GM21390 (cell line): Measurements from ENCODE around the gene C1QTNF6.

Source experiments
- ATAC-seq: cut with Tn5 transposase; IDR thresholded peaks from one replicate; pipeline ENCODE4 v1.9.1; 2021; ENCODE audit not compliant: unreplicated experiment

Gene C1QTNF6

GRCh38 chr22:37146051-37146385 is 42.0 kb downstream of the C1QTNF6 start:
- ATAC-seq: no peak

GRCh38 chr22:37145180-37146050 is 42.6 kb downstream of the C1QTNF6 start:
- no peak for ATAC-seq

DNA sequence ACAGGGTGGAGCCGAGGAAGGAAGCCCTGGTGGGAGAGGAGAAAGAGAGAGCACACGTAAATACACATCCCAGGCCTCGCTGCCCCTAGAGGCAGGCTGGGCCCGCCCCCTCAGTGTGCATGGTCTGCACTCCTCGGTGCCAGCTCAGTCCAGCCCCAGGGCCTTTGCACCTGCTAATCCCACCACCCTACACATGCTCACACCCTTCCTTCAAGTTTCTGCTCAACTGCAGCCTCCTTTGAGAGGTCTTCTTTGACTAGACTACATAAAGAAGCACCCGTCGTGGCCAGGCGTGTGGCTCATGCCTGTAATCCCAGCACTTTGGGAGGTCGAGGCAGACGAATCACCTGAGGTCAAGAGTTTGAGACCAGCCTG is 43.9 kb downstream of the C1QTNF6 start:
- ATAC-seq: no peak

DNA sequence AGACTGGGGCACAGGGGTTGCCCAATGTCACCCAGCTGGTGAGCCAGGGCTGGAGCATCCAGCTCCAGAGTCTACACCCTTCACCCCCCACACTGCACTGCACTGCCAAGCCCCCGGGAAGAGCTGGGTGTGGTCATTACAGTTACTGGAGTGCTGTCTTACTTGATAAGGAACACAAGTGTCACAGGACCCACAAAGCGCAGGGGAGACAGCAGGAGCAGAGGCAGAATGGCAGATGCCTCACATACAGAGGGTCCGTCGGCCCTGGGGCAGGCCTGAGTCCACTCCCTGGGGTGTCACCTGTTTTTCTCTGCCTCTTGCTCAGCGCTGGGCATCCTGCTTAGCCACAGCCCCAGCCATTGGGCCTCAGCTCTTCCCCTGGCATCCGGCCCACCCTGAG is 46.1 kb downstream of the C1QTNF6 start:
- ATAC-seq: no peak

- no peak for ATAC-seq
Measured at GRCh38 chr22:37141476-37141875, 46.6 kb downstream of the C1QTNF6 start.

- ATAC-seq: no peak
Measured at GRCh38 chr22:37140686-37141323, 47.2 kb downstream of the C1QTNF6 start.

- ATAC-seq: no peak
Measured at GRCh38 chr22:37139762-37140161, 48.3 kb downstream of the C1QTNF6 start.

DNA sequence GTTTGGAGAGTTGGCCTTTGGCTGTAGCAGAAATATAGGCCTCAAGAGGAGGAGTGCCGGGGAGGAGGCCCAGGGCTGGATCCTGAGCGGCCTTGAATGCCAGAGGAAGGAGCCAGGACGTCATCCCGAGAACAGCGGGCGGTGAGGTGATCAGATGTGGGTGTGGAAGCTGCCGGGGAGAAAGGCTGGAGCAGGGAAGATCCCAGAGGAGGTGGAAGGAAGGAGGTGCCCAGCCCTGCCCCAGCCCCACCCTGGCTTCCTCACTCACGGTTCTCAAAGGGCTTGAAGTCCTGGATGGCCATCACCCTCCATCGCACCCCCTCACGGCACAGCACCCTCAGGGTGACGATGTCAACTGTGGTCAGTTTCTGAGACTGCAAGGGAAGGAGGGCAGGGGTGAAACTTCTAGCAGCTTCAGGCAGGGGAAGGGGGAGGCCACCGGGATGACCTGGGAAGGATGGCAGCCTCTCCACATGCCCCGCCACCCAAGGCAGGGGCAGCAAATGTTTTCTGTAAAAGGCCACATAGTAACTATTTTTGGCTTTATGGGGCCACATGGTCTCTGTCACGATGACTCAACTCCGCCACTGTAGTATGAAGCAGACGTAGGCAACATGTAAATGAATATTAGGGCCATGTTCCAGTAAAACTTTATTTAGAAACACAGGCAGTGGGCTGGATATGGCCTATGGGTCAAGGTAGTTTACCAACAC is 49.0 kb downstream of the C1QTNF6 start:
- no peak for ATAC-seq

GRCh38 chr22:37137903-37138665 is 50.0 kb downstream of the C1QTNF6 start:
- ATAC-seq: no peak

DNA sequence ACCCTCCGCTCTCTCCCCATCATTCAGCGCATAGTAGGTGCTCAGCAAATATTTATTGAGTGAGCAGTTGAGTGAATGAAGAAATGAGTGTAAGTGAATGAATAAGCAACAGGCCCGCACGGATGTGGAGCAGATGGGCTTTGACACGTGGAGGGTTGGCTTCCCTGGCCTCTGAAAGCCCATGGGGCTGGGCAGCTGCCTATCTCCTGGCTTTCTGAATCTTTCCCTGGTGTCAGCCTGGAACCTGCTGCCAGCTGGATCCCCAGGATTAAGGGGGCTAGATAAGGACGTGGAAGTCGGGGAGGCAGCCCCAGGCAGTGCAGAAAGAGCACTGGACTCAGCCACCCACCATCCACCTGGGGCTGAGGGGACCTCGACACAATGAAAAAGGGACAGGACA is 50.9 kb downstream of the C1QTNF6 start:
- no peak for ATAC-seq

DNA sequence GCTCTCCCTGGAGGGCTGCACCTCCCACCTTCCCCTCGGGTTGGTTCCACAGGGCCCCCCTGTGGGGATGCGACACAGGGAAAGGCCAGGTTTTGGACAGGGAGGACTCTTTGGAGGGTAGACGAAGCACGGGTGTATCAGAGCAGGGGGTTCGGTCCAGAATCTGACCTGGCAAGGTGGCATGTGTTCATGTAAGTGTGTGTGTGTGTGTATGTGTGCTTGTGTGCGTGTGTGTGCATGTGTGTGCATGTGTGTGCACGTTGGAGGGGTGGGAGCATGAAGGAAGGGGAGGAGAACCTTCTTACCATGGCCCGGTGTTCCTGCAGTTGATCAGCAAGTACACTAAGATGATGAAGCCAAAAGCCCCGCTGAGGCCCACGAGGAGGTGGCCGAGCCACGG is 53.0 kb downstream of the C1QTNF6 start:
- no peak for ATAC-seq

DNA sequence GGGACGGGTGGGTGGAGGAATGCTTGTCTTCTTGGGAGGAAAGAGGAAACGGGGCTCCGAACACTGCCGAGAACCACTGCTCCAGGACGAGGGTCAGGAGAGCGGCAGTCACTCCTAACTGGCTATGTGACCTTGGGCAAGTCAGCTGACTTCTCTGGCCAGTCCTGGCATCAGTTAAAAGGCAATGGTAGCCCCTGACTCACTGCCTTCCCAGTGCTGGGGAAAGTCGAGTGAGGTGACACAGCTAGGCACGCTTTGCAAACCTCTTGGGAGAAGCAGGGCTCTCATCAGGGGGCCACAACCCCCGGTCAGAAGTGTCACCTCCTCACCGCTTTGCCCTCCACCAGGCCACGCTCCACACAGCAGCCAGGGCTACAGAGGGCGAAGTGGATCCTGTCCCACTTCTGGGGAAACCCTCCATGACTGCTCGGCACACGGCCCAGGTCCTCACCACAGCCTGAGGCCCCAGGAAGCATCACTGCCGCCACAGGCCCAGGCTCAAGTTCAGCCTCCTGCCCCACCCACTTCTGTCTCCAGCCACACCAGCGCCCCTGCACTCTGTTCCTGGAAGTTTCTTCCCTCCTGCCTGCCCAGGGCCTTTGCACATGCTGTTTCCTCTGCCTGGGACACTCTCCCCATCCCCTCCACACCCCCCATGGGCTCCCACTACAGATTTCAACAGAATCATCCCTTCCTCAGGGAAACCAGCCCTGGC is 54.6 kb downstream of the C1QTNF6 start:
- ATAC-seq: no peak

DNA sequence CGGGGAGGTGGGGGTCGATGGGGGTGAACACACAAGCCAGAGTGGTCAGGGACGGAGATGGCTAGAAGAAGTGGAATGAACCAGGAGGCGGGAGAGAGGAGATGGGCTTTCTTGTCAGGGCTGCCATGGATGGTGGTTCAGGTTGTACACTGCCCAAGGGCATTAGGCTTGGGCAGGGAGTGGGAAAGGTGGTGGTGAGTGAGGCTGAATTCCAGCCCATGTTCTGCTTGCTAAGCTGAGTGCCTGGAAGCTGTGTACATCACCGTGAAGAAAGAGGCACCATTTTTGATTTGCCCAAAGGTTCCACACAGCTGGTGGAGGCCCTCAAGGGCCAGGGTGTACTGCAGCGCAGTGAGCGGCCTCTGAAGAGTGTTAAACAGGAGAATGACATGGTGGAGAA is 55.3 kb downstream of the C1QTNF6 start:
- ATAC-seq: no peak
